HepG2 (cell line): ENCODE measurements around the gene TNFRSF25. TPM values are rescaled to one million over a fixed set of nuclear protein-coding genes. Genes with fewer than 3 reads are reported as not detected.
A peak's percentile ranks its signal among the peaks of the same experiment; 100 is the strongest.

Experiments used
- ATAC-seq: fragments of 200-7000 bp; cut with Tn5 transposase; 3 replicates; pipeline ENCODE4 v1.9.1; 2020; ENCODE audit warnings: mild to moderate bottlenecking, moderate library complexity
- BruUV-seq: library from RNA; stranded (reverse); fragments of 400-500 nt; replicated peaks from 2 replicates; lab custom pipeline; 2021; lab: Mats Ljungman, UMichigan
- CTCF ChIA-PET: fragments of 300-600 bp; formaldehyde crosslinking; extraction: SDS; loops from one replicate; lab custom pipeline; 2021; ENCODE audit warnings: low total read pairs, inconsistent platforms, low intra/inter-chr PET ratio; lab: Yijun Ruan, JAX
- POLR2A ChIA-PET: fragments of 350-600 bp; sonication (Branson Sonifier 250); formaldehyde crosslinking; loops from one replicate; lab custom pipeline; 2020; ENCODE audit warnings: antibody characterized with exemption, inconsistent platforms; lab: Yijun Ruan, JAX
- DNase-seq: peaks from one replicate; pipeline ENCODE4 v3.0.0-alpha.2; 2015; ENCODE audit warnings: low spot score
- FAIRE-seq: peaks from 3 replicates; lab custom pipeline; 2011; peaks lifted over from hg19 to GRCh38; lab: Jason Lieb, UNC
- H2AFZ ChIP-seq: one replicate; pipeline ENCODE4 v1.6.1; 2011; ENCODE audit warnings: low read length, inconsistent platforms
- H3K27ac ChIP-seq: fragments of 300-600 bp; 3 replicates; pipeline ENCODE4 v1.8.0; 2011; ENCODE audit warnings: mixed run types, mild to moderate bottlenecking, mixed read lengths, low read length, inconsistent platforms; ENCODE audit not compliant: insufficient read depth; ENCODE audit errors: extremely low read length
- H3K27me3 ChIP-seq, 2 experiments: fragments of 200-600 bp in 1 of 2; 2 replicates in 1 of 2; 3 replicates in 1 of 2; pipeline versions ENCODE4 v1.6.0 to v1.8.0; 2011; ENCODE audit warnings: low read length in 2 of 2, mild to moderate bottlenecking in 2 of 2, moderate library complexity in 2 of 2, inconsistent platforms in 1 of 2; ENCODE audit not compliant: insufficient read depth in 2 of 2, control insufficient read depth in 1 of 2
- H3K36me3 ChIP-seq, 2 experiments: fragments of 200-600 bp in 1 of 2; replicated peaks in 1 of 2; 2 replicates in 1 of 2; 3 replicates in 1 of 2; pipeline versions ENCODE4 v1.5.1 to v1.8.0; 2011; ENCODE audit warnings: low read length in 2 of 2, inconsistent platforms in 1 of 2; ENCODE audit not compliant: insufficient read depth in 2 of 2, control insufficient read depth in 1 of 2
- H3K4me1 ChIP-seq: 2 replicates; pipeline ENCODE4 v1.5.1; 2012; ENCODE audit warnings: low read length, inconsistent platforms; ENCODE audit not compliant: insufficient read depth
- H3K4me2 ChIP-seq: 2 replicates; pipeline ENCODE4 v1.6.0; 2011; ENCODE audit warnings: low read depth, low read length, inconsistent platforms
- H3K4me3 ChIP-seq, 3 experiments: fragments of 200-600 bp in 1 of 3; sonication (generic), shearing (Covaris generic) in 1 of 3; replicated peaks in 1 of 3; 2 replicates each; pipeline ENCODE4 v1.5.1; 2011 to 2016; ENCODE audit warnings: low read length in 3 of 3, inconsistent platforms in 2 of 3, low read depth in 2 of 3, mild to moderate bottlenecking in 2 of 3, control low read depth in 1 of 3, mixed read lengths in 1 of 3; ENCODE audit not compliant: insufficient read depth in 1 of 3
- H3K79me2 ChIP-seq: one replicate; pipeline ENCODE4 v1.6.1; 2011; ENCODE audit warnings: low read length, inconsistent platforms; ENCODE audit not compliant: insufficient read depth
- H3K9ac ChIP-seq: 2 replicates; pipeline ENCODE4 v1.6.0; 2011; ENCODE audit warnings: mild to moderate bottlenecking, low read depth, low read length, inconsistent platforms; ENCODE audit not compliant: insufficient read depth
- H3K9me3 ChIP-seq: 2 replicates; pipeline ENCODE4 v1.5.1; 2012; ENCODE audit warnings: mild to moderate bottlenecking, low read length
- H4K20me1 ChIP-seq: 2 replicates; pipeline ENCODE4 v1.6.0; 2011; ENCODE audit warnings: inconsistent platforms, mild to moderate bottlenecking, low read length, moderate library complexity; ENCODE audit not compliant: insufficient read depth
- RXRA ChIP-seq: sonication (generic); formaldehyde crosslinking; IDR thresholded peaks from 2 replicates; pipeline ENCODE4 v1.5.1; 2020; ENCODE audit warnings: missing genetic modification reagents
- WGBS: methylation state at CpG from one replicate; pipeline ENCODE4 v1.1.6; 2017; ENCODE audit warnings: low lambda C conversion rate; 5-methylcytosine and 5-hydroxymethylcytosine counted together
- in situ Hi-C: cut with HindIII; loops from 2 replicates; pipeline ENCODE4 v1.10.0; 2017; ENCODE audit warnings: low pct_unique_long_range_greater_than_20kb; ENCODE audit not compliant: extremely low pct_ligation_motif_present
- intact Hi-C: fragments of 100-400 bp; cut with micrococcal nuclease; formaldehyde crosslinking; loops from one replicate; pipeline ENCODE4 v1.10.0; 2022; ENCODE audit not compliant: unreplicated experiment
- polyA plus RNA-seq, 8 experiments: library from polyadenylated mRNA; depleted of rRNA in 3 of 8; stranded (reverse) in 7 of 8; unstranded in 1 of 8; fragments of >200 nt; fragmentation: Illumina TruSeq in 4 of 8; extraction: Trizol in 4 of 8; gene quantifications; 2 replicates each; pipeline versions ENCODE4 v1.2.1 to v1.2.3, GENCODE V29; 2011 to 2016; ENCODE audit warnings: low read depth in 4 of 8, missing spikeins in 1 of 8, mixed read lengths in 1 of 8; ENCODE audit not compliant: insufficient read depth in 1 of 8
- total RNA-seq, 5 experiments: library from RNA; depleted of rRNA; stranded (reverse); fragments of >200 nt; fragmentation: Illumina TruSeq; extraction: Trizol; gene quantifications; 2 replicates each; pipeline ENCODE4 v1.2.3, GENCODE V29; 2016; ENCODE audit warnings: low read depth in 1 of 5
- TF ChIP-seq, protein P1 (sequence below): sonication (generic); formaldehyde crosslinking; IDR thresholded peaks from 2 replicates; pipeline ENCODE4 v1.8.1; 2023; ENCODE audit warnings: mild to moderate bottlenecking, missing genetic modification reagents
- TF ChIP-seq, protein P2 (sequence below), 2 experiments: sonication (generic) in 1 of 2; formaldehyde crosslinking in 1 of 2; IDR thresholded peaks; 2 replicates each; pipeline versions ENCODE4 v1.4.0 to v1.6.1; 2016 to 2020; ENCODE audit warnings: borderline replicate concordance in 1 of 2, low read depth in 1 of 2, mild to moderate bottlenecking in 1 of 2, missing genetic modification reagents in 1 of 2
- TF ChIP-seq, protein P3 (sequence below): sonication (generic); formaldehyde crosslinking; IDR thresholded peaks from 2 replicates; pipeline ENCODE4 v1.8.0; 2022; ENCODE audit warnings: mild to moderate bottlenecking, missing genetic modification reagents, moderate library complexity
- TF ChIP-seq, protein P4 (sequence below): sonication (generic); formaldehyde crosslinking; IDR thresholded peaks from 2 replicates; pipeline ENCODE4 v1.5.0; 2020; ENCODE audit warnings: missing genetic modification reagents, mild to moderate bottlenecking, borderline replicate concordance
- TF ChIP-seq, protein P5 (sequence below): sonication (generic); formaldehyde crosslinking; conservative IDR thresholded peaks from 2 replicates; pipeline ENCODE4 v1.4.0; 2020; ENCODE audit warnings: missing genetic modification reagents

TNFRSF25 gene
- total and polyA plus RNA-seq, 2 of the 13 experiments (the other 11 are each of a cell fraction or from before 2014, with no cell fraction given): 1.4 to 1.5 TPM

DNA sequence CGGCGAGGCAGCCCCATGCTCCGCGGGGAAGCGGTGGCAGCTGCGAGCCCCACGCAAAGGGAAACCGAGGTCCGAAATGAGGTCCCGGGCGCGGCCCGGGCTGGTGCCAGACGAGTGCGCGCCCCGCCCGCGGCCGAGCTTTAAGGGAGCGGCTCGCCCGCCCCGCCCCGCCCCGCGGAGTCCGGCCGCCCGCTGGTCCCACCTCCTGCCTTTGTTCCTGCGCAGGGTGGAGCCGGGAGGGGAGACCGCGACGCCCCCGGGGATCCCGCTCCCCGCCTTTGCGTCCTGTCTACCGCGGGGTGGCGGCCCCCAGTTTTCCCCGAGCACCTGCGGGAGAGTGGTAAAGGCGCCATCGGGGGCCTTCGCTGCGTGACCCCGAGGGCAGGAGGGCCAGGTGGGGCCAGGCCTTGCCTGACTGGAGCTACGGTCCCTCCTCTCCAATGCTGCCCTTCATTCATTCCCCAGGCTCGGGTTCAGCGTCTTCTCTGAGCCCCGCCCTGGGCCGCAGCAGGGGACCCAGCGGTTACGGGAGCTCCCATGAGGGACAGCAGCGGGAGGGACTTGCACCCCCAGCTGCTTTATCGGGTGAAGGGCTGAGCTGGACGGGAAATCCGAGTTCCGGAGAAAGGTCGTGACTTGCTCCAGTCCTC lies 46.0 kb downstream of the TNFRSF25 start, which contains the start of gene HES2 (continued):
- TF ChIP-seq, protein P1, sequence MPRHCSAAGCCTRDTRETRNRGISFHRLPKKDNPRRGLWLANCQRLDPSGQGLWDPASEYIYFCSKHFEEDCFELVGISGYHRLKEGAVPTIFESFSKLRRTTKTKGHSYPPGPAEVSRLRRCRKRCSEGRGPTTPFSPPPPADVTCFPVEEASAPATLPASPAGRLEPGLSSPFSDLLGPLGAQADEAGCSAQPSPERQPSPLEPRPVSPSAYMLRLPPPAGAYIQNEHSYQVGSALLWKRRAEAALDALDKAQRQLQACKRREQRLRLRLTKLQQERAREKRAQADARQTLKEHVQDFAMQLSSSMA: no peak

DNA sequence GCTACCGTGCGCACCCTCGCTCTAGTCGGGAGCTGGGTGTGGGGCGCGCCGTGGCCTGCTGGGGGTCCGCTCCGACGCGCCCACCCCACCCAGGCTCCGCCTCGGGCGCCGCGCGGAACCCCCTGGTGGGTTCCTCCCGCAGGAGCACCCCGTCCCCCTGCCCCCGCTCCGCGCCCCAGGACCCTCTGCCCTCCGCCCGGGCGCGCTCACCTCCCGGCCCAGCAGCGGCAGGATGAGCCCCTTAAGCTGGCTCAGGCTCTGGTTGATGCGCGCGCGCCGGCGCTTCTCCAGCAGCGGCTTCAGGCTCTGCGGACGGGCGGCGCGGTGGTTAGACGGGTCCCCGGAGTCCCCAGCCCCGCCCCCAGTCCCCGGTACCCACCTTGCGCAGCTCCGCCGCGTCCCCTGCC lies 46.6 kb downstream of the TNFRSF25 start:
- in situ Hi-C loops: loop anchor here (10.0 kb wide), 1 partner anchor 175 kb away; the partner anchor contains the start of gene HES3
- Histone ChIP-seq H3K4me3 (peak overlapping the region in 2 of 3 experiments; percentile 16 to 60; a peak in 2 of 6 replicates), H3K36me3 (no peaks in the 10 kb centered on the region), H3K27me3 (peaks cover 26 to 93% of the 10 kb centered on the region in 2 experiments), H3K9ac (no peak overlapping the region), H3K4me1 (peaks cover 37% of the 10 kb centered on the region), H3K79me2 (no peaks in the 10 kb centered on the region), H3K4me2 (peak overlapping the region; percentile 62), H4K20me1 (no peaks in the 10 kb centered on the region), H2AFZ (no peak overlapping the region), H3K27ac (no peak overlapping the region), H3K9me3 (no peaks in the 10 kb centered on the region)
- ATAC-seq (no peak), FAIRE-seq (no peak), DNase-seq (no peak)
- intact Hi-C loops: no loop called here
- TF ChIP-seq RXRA (CRISPR knock-in tag): no peak
- TF ChIP-seq, protein P2, sequence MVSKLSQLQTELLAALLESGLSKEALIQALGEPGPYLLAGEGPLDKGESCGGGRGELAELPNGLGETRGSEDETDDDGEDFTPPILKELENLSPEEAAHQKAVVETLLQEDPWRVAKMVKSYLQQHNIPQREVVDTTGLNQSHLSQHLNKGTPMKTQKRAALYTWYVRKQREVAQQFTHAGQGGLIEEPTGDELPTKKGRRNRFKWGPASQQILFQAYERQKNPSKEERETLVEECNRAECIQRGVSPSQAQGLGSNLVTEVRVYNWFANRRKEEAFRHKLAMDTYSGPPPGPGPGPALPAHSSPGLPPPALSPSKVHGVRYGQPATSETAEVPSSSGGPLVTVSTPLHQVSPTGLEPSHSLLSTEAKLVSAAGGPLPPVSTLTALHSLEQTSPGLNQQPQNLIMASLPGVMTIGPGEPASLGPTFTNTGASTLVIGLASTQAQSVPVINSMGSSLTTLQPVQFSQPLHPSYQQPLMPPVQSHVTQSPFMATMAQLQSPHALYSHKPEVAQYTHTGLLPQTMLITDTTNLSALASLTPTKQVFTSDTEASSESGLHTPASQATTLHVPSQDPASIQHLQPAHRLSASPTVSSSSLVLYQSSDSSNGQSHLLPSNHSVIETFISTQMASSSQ (IDR thresholded peaks at IDR 0.05; ENCODE audit: low read depth): no peak
- TF ChIP-seq, protein P2 (CRISPR knock-in tag; IDR thresholded peaks at IDR 0.05; ENCODE audit: borderline replicate concordance): no peak
- TF ChIP-seq, protein P3, sequence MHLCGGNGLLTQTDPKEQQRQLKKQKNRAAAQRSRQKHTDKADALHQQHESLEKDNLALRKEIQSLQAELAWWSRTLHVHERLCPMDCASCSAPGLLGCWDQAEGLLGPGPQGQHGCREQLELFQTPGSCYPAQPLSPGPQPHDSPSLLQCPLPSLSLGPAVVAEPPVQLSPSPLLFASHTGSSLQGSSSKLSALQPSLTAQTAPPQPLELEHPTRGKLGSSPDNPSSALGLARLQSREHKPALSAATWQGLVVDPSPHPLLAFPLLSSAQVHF (CRISPR knock-in tag): no peak
- TF ChIP-seq, protein P4, sequence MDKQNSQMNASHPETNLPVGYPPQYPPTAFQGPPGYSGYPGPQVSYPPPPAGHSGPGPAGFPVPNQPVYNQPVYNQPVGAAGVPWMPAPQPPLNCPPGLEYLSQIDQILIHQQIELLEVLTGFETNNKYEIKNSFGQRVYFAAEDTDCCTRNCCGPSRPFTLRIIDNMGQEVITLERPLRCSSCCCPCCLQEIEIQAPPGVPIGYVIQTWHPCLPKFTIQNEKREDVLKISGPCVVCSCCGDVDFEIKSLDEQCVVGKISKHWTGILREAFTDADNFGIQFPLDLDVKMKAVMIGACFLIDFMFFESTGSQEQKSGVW (CRISPR knock-in tag): no peak
- TF ChIP-seq, protein P5, sequence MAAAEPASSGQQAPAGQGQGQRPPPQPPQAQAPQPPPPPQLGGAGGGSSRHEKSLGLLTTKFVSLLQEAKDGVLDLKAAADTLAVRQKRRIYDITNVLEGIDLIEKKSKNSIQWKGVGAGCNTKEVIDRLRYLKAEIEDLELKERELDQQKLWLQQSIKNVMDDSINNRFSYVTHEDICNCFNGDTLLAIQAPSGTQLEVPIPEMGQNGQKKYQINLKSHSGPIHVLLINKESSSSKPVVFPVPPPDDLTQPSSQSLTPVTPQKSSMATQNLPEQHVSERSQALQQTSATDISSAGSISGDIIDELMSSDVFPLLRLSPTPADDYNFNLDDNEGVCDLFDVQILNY (CRISPR knock-in tag): no peak
- CTCF ChIA-PET: no interaction called here
- POLR2A ChIA-PET: no interaction called here
- no CpG with 5 or more reads among the region's 48 CpGs for WGBS
- no TSS peak for BruUV-seq
